ENCODE results near the gene SULT2B1. TPM values are rescaled to one million over a fixed set of nuclear protein-coding genes. Genes with fewer than 3 reads are reported as not detected.

SULT2B1 gene
- total RNA-seq, 8 experiments from 2014 or later = 0.16 to 1.9 (median 0.54) TPM

DNA sequence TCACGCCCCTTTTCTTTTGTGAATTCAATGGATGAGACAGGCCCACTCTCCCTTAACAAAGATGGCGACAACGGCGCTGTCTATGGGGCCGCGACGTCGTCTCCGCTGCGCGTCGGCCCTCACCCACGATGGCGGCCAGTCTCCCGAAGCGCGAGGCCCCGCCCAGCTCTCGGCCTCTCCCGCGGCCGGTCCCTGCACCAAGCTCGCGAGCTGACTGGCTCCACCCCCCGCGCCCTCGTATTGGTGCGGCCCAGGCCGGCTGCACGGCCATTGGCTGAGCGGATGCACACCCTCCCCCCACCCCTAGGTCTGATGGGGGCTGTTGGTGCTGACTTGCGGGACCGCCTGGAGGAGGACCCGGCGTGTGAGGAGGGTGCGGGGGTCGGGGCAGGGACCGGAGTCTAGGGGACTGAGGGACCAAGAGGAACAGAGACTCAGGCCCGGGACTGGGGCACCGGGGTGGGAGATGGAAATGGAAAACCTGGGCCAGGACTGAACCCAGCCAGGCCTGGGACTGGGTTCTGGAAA, 72.2 kb downstream of the SULT2B1 start:
- H3K27ac ChIP-seq = peak overlapping the region; percentile 93 to 97
- WGBS, 10 experiments = 0 to 2% (median 2%) methylated on average over 1 to 10 of the region's 40 CpGs; no CpG with 5 or more reads in 7 of the 10 experiments

DNA sequence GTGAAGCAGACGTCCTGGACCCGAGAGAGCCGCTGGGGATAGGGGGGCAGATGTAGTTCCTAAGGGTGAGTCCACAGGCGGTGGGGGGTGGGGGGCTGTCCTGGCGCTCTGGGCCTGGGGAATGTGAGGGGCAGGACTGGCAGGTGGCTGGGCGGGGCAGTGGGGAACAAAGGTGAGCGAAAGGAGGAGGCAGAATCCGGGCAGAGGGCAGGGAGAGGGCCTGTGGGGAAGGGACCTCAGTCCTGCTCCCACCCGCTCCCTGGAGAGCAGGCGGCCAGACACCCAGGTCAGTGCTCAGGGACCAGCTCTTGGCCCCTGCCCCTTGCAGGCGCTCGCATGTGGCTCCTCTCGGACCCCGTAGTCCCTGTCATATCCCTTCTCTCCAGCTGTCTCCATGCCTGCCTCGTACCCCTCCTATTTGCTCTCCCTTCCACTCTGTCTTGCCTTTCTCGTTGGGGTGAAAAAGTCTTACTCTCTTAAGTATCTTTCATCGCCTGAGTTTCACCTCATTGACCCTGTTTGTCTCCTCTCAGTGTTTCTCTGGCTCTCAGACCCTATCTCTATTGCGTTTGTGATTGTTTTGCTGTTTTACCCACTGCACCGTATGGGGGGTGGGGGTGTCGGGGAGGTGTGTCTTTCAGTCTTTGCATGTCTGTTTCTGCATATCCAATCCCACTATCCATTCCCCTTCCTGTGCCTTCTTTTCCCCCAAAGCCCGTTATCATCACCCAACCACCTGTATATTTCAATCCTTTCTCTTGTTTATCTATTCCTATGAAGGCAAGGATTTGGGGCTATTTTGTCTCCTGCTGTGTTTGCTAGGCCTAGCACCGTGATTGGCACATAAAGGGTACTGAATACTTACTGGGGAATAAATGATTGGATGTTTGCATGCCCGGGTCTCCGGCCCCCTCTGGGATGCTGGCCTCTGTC, 73.1 kb downstream of the SULT2B1 start:
- no peak for ATAC-seq (replicated peaks in 6 of 8)
- Histone ChIP-seq H3K4me3 (peak overlapping the region; percentile 43 to 54 (median 49)), H3K27ac (no peak overlapping the region), H3K4me1 (replicated peaks in 1 of 2) (peaks cover 16 to 25% of the 10 kb centered on the region in 2 donors)
- in situ Hi-C loops (cut with MboI; ENCODE audit: low pct_unique_long_range_greater_than_20kb in 2 of 9, low sequenced_read_pairs in 9 of 9, unreplicated experiment in 9 of 9) = loop anchor here in 1 of 9 experiments (25.0 kb wide), 1 partner anchor 337 kb away; the partner anchor contains the start of genes BAX and FTL
- 31 to 83% (median 63%) methylated on average over 2 to 12 of the region's 24 CpGs; no CpG with 5 or more reads in 1 of the 10 experiments for WGBS, 10 experiments

More for the DNA sequence above, 72.2 kb downstream of the SULT2B1 start:
- peaks cover 12 to 16% of the 10 kb centered on the region in 2 donors for H3K4me1 ChIP-seq (replicated peaks in 1 of 2)
- H3K4me3 ChIP-seq = peak overlapping the region; percentile 43 to 54 (median 49)
- peak; percentile 68 to 80 (median 77) for ATAC-seq (replicated peaks in 6 of 8)
- in situ Hi-C loops (cut with MboI; ENCODE audit: low pct_unique_long_range_greater_than_20kb in 2 of 9, low sequenced_read_pairs in 9 of 9, unreplicated experiment in 9 of 9) = no loop called here

DNA sequence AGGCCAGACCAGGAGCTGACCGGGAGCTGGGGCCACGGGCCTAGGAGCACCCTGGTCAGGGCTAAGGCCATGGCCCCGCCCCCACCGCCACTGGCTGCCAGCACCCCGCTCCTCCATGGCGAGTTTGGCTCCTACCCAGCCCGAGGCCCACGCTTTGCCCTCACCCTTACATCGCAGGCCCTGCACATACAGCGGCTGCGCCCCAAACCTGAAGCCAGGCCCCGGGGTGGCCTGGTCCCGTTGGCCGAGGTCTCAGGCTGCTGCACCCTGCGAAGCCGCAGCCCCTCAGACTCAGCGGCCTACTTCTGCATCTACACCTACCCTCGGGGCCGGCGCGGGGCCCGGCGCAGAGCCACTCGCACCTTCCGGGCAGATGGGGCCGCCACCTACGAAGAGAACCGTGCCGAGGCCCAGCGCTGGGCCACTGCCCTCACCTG, 73.9 kb downstream of the SULT2B1 start:
- no peak for ATAC-seq (replicated peaks in 6 of 8)
- H3K4me1 ChIP-seq (replicated peaks in 1 of 2) = peaks cover 25 to 34% of the 10 kb centered on the region in 2 donors
- peak overlapping the region in 1 of 5 donors; percentile 51 for H3K4me3 ChIP-seq
- 92 to 95% methylated on average over 6 to 22 of the region's 30 CpGs; no CpG with 5 or more reads in 8 of the 10 experiments for WGBS, 10 experiments
- in situ Hi-C loops (cut with MboI; ENCODE audit: low pct_unique_long_range_greater_than_20kb in 2 of 9, low sequenced_read_pairs in 9 of 9, unreplicated experiment in 9 of 9) = loop anchor here in 1 of 9 experiments (25.0 kb wide), 1 partner anchor 336 kb away; the partner anchor contains the start of genes BAX and FTL
- H3K27ac ChIP-seq = no peak overlapping the region

GRCh38 chr19:48627201-48627864, 75.4 kb downstream of the SULT2B1 start:
- ATAC-seq (replicated peaks in 6 of 8) = no peak
- in situ Hi-C loops (cut with MboI; ENCODE audit: low pct_unique_long_range_greater_than_20kb in 2 of 9, low sequenced_read_pairs in 9 of 9, unreplicated experiment in 9 of 9) = loop anchor here in 1 of 9 experiments (25.0 kb wide), 1 partner anchor 335 kb away; the partner anchor contains the start of genes BAX and FTL
- no peak overlapping the region for H3K27ac ChIP-seq
- H3K4me3 ChIP-seq = no peak overlapping the region
- peaks cover 39 to 48% of the 10 kb centered on the region in 2 donors for H3K4me1 ChIP-seq (replicated peaks in 1 of 2)
- WGBS, 10 experiments = 100% methylated on average over 1 of the region's 6 CpGs; no CpG with 5 or more reads in 9 of the 10 experiments

GRCh38 chr19:48627865-48628314, 75.9 kb downstream of the SULT2B1 start:
- WGBS, 10 experiments = 58 to 98% (median 80%) methylated on average over 2 to 6 of the region's 17 CpGs; no CpG with 5 or more reads in 7 of the 10 experiments
- Histone ChIP-seq H3K4me3 (no peak overlapping the region), H3K27ac (no peak overlapping the region), H3K4me1 (replicated peaks in 1 of 2) (peaks cover 37 to 46% of the 10 kb centered on the region in 2 donors)
- no peak for ATAC-seq (replicated peaks in 6 of 8)
- in situ Hi-C loops (cut with MboI; ENCODE audit: low pct_unique_long_range_greater_than_20kb in 2 of 9, low sequenced_read_pairs in 9 of 9, unreplicated experiment in 9 of 9) = loop anchor here in 1 of 9 experiments (25.0 kb wide), 1 partner anchor 334 kb away; the partner anchor contains the start of genes BAX and FTL

GRCh38 chr19:48628486-48629296, 76.7 kb downstream of the SULT2B1 start:
- Histone ChIP-seq H3K4me1 (replicated peaks in 1 of 2) (peaks cover 38 to 45% of the 10 kb centered on the region in 2 donors), H3K27ac (peak overlapping the region in 1 of 2 donors; percentile 78), H3K4me3 (no peak overlapping the region)
- ATAC-seq (replicated peaks in 6 of 8) = no peak
- WGBS, 10 experiments = no CpG with 5 or more reads among the region's 34 CpGs
- in situ Hi-C loops (cut with MboI; ENCODE audit: low pct_unique_long_range_greater_than_20kb in 2 of 9, low sequenced_read_pairs in 9 of 9, unreplicated experiment in 9 of 9) = loop anchor here in 1 of 9 experiments (25.0 kb wide), 1 partner anchor 334 kb away; the partner anchor contains the start of genes BAX and FTL

GRCh38 chr19:48629297-48629598, 77.3 kb downstream of the SULT2B1 start:
- in situ Hi-C loops (cut with MboI; ENCODE audit: low pct_unique_long_range_greater_than_20kb in 2 of 9, low sequenced_read_pairs in 9 of 9, unreplicated experiment in 9 of 9) = loop anchor here in 1 of 9 experiments (25.0 kb wide), 1 partner anchor 333 kb away; the partner anchor contains the start of genes BAX and FTL
- H3K27ac ChIP-seq = peak overlapping the region; percentile 78 to 82
- WGBS, 10 experiments = 91% methylated on average over 7 of the region's 22 CpGs; no CpG with 5 or more reads in 9 of the 10 experiments
- ATAC-seq (replicated peaks in 6 of 8) = no peak
- H3K4me3 ChIP-seq = no peak overlapping the region
- peaks cover 43 to 50% of the 10 kb centered on the region in 2 donors for H3K4me1 ChIP-seq (replicated peaks in 1 of 2)

DNA sequence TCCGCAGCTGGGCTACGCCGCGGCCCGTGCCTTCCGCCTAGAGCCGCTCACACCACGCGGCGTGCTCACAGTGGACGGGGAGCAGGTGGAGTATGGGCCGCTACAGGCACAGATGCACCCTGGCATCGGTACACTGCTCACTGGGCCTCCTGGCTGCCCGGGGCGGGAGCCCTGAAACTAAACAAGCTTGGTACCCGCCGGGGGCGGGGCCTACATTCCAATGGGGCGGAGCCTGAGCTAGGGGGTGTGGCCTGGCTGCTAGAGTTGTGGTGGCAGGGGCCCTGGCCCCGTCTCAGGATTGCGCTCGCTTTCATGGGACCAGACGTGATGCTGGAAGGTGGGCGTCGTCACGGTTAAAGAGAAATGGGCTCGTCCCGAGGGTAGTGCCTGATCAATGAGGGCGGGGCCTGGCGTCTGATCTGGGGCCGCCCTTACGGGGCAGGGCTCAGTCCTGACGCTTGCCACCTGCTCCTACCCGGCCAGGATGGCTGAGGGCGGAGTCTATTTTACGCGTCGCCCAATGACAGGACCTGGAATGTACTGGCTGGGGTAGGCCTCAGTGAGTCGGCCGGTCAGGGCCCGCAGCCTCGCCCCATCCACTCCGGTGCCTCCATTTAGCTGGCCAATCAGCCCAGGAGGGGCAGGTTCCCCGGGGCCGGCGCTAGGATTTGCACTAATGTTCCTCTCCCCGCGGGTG, 77.8 kb downstream of the SULT2B1 start:
- H3K4me3 ChIP-seq = peak overlapping the region in 2 of 5 donors; percentile 0 to 11
- ATAC-seq (replicated peaks in 6 of 8) = peak; percentile 34 to 85 (median 68)
- H3K4me1 ChIP-seq (replicated peaks in 1 of 2) = peaks cover 45 to 53% of the 10 kb centered on the region in 2 donors
- in situ Hi-C loops (cut with MboI; ENCODE audit: low pct_unique_long_range_greater_than_20kb in 2 of 9, low sequenced_read_pairs in 9 of 9, unreplicated experiment in 9 of 9) = loop anchor here in 1 of 9 experiments (25.0 kb wide), 1 partner anchor 333 kb away; the partner anchor contains the start of genes BAX and FTL
- peak overlapping the region; percentile 78 to 82 for H3K27ac ChIP-seq
- WGBS, 10 experiments = 0 to 81% (median 60%) methylated on average over 1 to 8 of the region's 48 CpGs; no CpG with 5 or more reads in 7 of the 10 experiments

GRCh38 chr19:48630296-48631063, 78.5 kb downstream of the SULT2B1 start:
- H3K4me3 ChIP-seq = peak overlapping the region in 1 of 5 donors; percentile 11
- H3K4me1 ChIP-seq (replicated peaks in 1 of 2) = peaks cover 45 to 50% of the 10 kb centered on the region in 2 donors
- ATAC-seq (replicated peaks in 6 of 8) = peak; percentile 1 to 27 (median 11)
- in situ Hi-C loops (cut with MboI; ENCODE audit: low pct_unique_long_range_greater_than_20kb in 2 of 9, low sequenced_read_pairs in 9 of 9, unreplicated experiment in 9 of 9) = loop anchor here in 1 of 9 experiments (25.0 kb wide), 1 partner anchor 332 kb away; the partner anchor contains the start of genes BAX and FTL
- peak overlapping the region; percentile 78 to 82 for H3K27ac ChIP-seq
- WGBS, 10 experiments = 0 to 41% (median 17%) methylated on average over 1 to 11 of the region's 47 CpGs; no CpG with 5 or more reads in 5 of the 10 experiments

GRCh38 chr19:48631225-48631624, 79.3 kb downstream of the SULT2B1 start:
- WGBS, 10 experiments = 0 to 67% methylated on average over 1 of the region's 3 CpGs; no CpG with 5 or more reads in 8 of the 10 experiments
- no peak overlapping the region for H3K4me3 ChIP-seq
- in situ Hi-C loops (cut with MboI; ENCODE audit: low pct_unique_long_range_greater_than_20kb in 2 of 9, low sequenced_read_pairs in 9 of 9, unreplicated experiment in 9 of 9) = loop anchor here in 1 of 9 experiments (25.0 kb wide), 1 partner anchor 331 kb away; the partner anchor contains the start of genes BAX and FTL
- peaks cover 45 to 50% of the 10 kb centered on the region in 2 donors for H3K4me1 ChIP-seq (replicated peaks in 1 of 2)
- peak in 2 of 8 experiments; percentile 5 to 9 for ATAC-seq (replicated peaks in 6 of 8)
- peak overlapping the region; percentile 78 to 82 for H3K27ac ChIP-seq

Measured in motor neuron (in vitro differentiated cells).